ENCODE measurements around the gene KLHL29. TPM values are rescaled to one million over a fixed set of nuclear protein-coding genes. Genes with fewer than 3 reads are reported as not detected.

Gene KLHL29
- polyA plus RNA-seq, 3 donors = 0.03 TPM; not detected in 2

DNA sequence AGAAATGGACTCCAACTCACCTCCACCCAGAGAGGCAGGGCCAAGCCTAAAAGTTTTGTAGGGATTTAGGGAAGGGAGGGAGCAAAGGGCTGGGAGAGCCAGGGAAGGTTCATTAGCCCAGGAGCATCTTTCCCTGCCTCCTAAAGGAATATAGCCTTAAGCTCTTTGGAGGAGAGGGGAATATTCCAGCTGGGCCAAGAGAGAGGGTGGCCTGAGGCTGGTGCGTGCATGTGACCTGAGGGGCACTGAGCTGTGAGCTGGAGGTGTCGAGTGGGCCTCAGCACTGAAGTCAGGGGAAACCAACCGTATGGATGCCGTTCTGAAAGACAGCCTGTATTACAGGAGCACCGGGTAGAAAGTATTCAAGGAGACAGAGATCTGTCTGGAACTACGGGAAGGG lies 112.6 kb downstream of the KLHL29 start:
- Histone ChIP-seq H2AFZ (ENCODE audit: insufficient read depth, low read depth, low read length, poor library complexity, severe bottlenecking) (no peak overlapping the region), H4K20me1 (ENCODE audit: insufficient read depth, low read length) (no peaks in the 10 kb centered on the region), H3K4me2 (replicated peaks; ENCODE audit: extremely low read depth, low read length, poor library complexity, severe bottlenecking) (peak overlapping the region; percentile 50), H3K9me3 (replicated peaks in 1 of 2; ENCODE audit: control insufficient read depth in 1 of 2, insufficient read depth in 1 of 2, low read length in 2 of 2) (no peaks in the 10 kb centered on the region), H3K4me3 (replicated peaks in 1 of 3; ENCODE audit: low read depth in 2 of 3, low read length in 3 of 3) (peak overlapping the region in 1 of 3 experiments; percentile 37), H3K27me3 (ENCODE audit: control insufficient read depth in 2 of 2, insufficient read depth in 2 of 2, low read length in 2 of 2) (peaks cover 5 to 61% of the 10 kb centered on the region in 2 donors), H3K4me1 (ENCODE audit: control insufficient read depth in 1 of 2, insufficient read depth in 2 of 2, low read length in 2 of 2) (peaks cover 31 to 36% of the 10 kb centered on the region in 2 donors), H3K9ac (ENCODE audit: insufficient read depth, low read length, poor library complexity, severe bottlenecking) (no peak overlapping the region), H3K27ac (ENCODE audit: low read depth in 1 of 2, low read length in 2 of 2) (no peak overlapping the region), H3K79me2 (ENCODE audit: insufficient read depth, low read length) (no peaks in the 10 kb centered on the region), H3K36me3 (replicated peaks in 1 of 2; ENCODE audit: control insufficient read depth in 1 of 2, insufficient read depth in 2 of 2, low read length in 2 of 2) (no peaks in the 10 kb centered on the region)
- Mint-ChIP-seq H3K27ac (no peak overlapping the region), H3K4me3 (peak overlapping the region; percentile 56 to 62), H3K27me3 (ENCODE audit: low read depth in 3 of 3) (peaks cover 47 to 75% (median 65%) of the 10 kb centered on the region in 3 donors), H3K36me3 (peaks cover 0 to 3% of the 10 kb centered on the region in 2 donors), H3K9me3 (peaks cover 0 to 2% (median 0%) of the 10 kb centered on the region in 7 donors), H3K4me1 (peaks cover 35% of the 10 kb centered on the region)
- no peak for DNase-seq
- TF ChIP-seq, protein P1, sequence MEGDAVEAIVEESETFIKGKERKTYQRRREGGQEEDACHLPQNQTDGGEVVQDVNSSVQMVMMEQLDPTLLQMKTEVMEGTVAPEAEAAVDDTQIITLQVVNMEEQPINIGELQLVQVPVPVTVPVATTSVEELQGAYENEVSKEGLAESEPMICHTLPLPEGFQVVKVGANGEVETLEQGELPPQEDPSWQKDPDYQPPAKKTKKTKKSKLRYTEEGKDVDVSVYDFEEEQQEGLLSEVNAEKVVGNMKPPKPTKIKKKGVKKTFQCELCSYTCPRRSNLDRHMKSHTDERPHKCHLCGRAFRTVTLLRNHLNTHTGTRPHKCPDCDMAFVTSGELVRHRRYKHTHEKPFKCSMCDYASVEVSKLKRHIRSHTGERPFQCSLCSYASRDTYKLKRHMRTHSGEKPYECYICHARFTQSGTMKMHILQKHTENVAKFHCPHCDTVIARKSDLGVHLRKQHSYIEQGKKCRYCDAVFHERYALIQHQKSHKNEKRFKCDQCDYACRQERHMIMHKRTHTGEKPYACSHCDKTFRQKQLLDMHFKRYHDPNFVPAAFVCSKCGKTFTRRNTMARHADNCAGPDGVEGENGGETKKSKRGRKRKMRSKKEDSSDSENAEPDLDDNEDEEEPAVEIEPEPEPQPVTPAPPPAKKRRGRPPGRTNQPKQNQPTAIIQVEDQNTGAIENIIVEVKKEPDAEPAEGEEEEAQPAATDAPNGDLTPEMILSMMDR (IDR thresholded peaks at IDR 0.05) = no peak
- 28% methylated on average over 3 of the region's 6 CpGs for WGBS (ENCODE audit: insufficient coverage)
- intact Hi-C loops (cut with micrococcal nuclease) = no loop called here

DNA sequence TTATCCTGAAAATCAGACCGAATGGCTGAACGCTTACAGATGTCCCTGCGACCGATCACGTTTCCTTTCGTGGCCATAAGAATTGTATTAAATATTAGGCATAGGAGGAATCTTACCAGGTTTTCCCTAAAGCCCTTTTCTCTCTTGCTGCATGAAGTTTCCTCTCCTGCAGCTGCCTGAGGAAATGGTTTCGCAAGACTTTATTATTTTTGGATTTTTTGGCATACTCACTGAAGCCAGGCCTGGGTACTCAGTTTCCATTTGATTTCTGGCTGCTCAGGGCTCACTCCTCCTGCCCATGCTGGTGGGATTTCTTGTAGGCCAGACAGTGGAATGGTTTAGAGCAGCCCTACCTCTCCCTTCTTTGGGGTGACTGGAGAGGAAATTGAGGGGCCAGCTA lies 114.0 kb downstream of the KLHL29 start:
- peaks cover 36 to 72% (median 68%) of the 10 kb centered on the region in 3 donors for H3K27me3 Mint-ChIP-seq (ENCODE audit: low read depth in 3 of 3)
- TF ChIP-seq, protein P1 (IDR thresholded peaks at IDR 0.05) = no peak
- H3K4me3 Mint-ChIP-seq = peak overlapping the region in 1 of 2 donors; percentile 15
- no peak overlapping the region for H3K4me3 ChIP-seq (replicated peaks in 1 of 3; ENCODE audit: low read depth in 2 of 3, low read length in 3 of 3)
- no peaks in the 10 kb centered on the region for H3K79me2 ChIP-seq (ENCODE audit: insufficient read depth, low read length)
- no CpG with 5 or more reads among the region's 7 CpGs for WGBS (ENCODE audit: insufficient coverage)
- H3K9me3 ChIP-seq (replicated peaks in 1 of 2; ENCODE audit: control insufficient read depth in 1 of 2, insufficient read depth in 1 of 2, low read length in 2 of 2) = no peaks in the 10 kb centered on the region
- peaks cover 5 to 58% of the 10 kb centered on the region in 2 donors for H3K27me3 ChIP-seq (ENCODE audit: control insufficient read depth in 2 of 2, insufficient read depth in 2 of 2, low read length in 2 of 2)
- intact Hi-C loops (cut with micrococcal nuclease) = no loop called here
- H3K9me3 Mint-ChIP-seq = peaks cover 0 to 2% (median 0%) of the 10 kb centered on the region in 7 donors
- peaks cover 35% of the 10 kb centered on the region for H3K4me1 Mint-ChIP-seq
- no peak overlapping the region for H3K27ac ChIP-seq (ENCODE audit: low read depth in 1 of 2, low read length in 2 of 2)
- no peak overlapping the region for H3K4me2 ChIP-seq (replicated peaks; ENCODE audit: extremely low read depth, low read length, poor library complexity, severe bottlenecking)
- no peak overlapping the region for H3K27ac Mint-ChIP-seq
- DNase-seq = no peak
- H3K9ac ChIP-seq (ENCODE audit: insufficient read depth, low read length, poor library complexity, severe bottlenecking) = no peak overlapping the region
- no peaks in the 10 kb centered on the region for H3K36me3 ChIP-seq (replicated peaks in 1 of 2; ENCODE audit: control insufficient read depth in 1 of 2, insufficient read depth in 2 of 2, low read length in 2 of 2)
- H4K20me1 ChIP-seq (ENCODE audit: insufficient read depth, low read length) = no peaks in the 10 kb centered on the region
- peaks cover 0 to 3% of the 10 kb centered on the region in 2 donors for H3K36me3 Mint-ChIP-seq
- no peak overlapping the region for H2AFZ ChIP-seq (ENCODE audit: insufficient read depth, low read depth, low read length, poor library complexity, severe bottlenecking)
- H3K4me1 ChIP-seq (ENCODE audit: control insufficient read depth in 1 of 2, insufficient read depth in 2 of 2, low read length in 2 of 2) = peaks cover 31 to 36% of the 10 kb centered on the region in 2 donors
